Spleen (tissue), 11 donors: ENCODE measurements around the gene ADCY4. TPM values are rescaled to one million over a fixed set of nuclear protein-coding genes. Genes with fewer than 3 reads are reported as not detected.

Experiments used
- DNase-seq: peaks from one replicate; pipeline ENCODE4 v3.0.0-alpha.2; 2020
- H3K27ac ChIP-seq, 8 donors: fragments of 200-600 bp; sonication (generic) in 7 of 8; 1 replicate in 4 of 8; 2 replicates in 4 of 8; pipeline versions ENCODE4 v1.5.0 to v1.8.0; 2016 to 2021; ENCODE audit warnings: inconsistent platforms in 4 of 8, mild to moderate bottlenecking in 4 of 8, moderate library complexity in 1 of 8
- H3K27me3 ChIP-seq, 7 donors: fragments of 200-600 bp; sonication (generic) in 6 of 7; replicated peaks in 1 of 7; 1 replicate in 4 of 7; 2 replicates in 3 of 7; pipeline versions ENCODE4 v1.5.0 to v1.8.0; 2016 to 2021; ENCODE audit warnings: inconsistent platforms in 3 of 7, mild to moderate bottlenecking in 1 of 7
- H3K36me3 ChIP-seq, 6 donors: fragments of 200-600 bp; sonication (generic) in 5 of 6; 1 replicate in 4 of 6; 2 replicates in 2 of 6; pipeline versions ENCODE4 v1.5.0 to v1.8.0; 2016 to 2021; ENCODE audit warnings: inconsistent platforms in 2 of 6
- H3K4me1 ChIP-seq, 6 donors: fragments of 200-600 bp; sonication (generic) in 5 of 6; 1 replicate in 3 of 6; 2 replicates in 3 of 6; pipeline versions ENCODE4 v1.5.0 to v1.8.0; 2016 to 2021; ENCODE audit warnings: inconsistent platforms in 3 of 6
- H3K4me3 ChIP-seq, 8 donors: fragments of 200-600 bp; sonication (generic) in 7 of 8; 1 replicate in 4 of 8; 2 replicates in 4 of 8; pipeline versions ENCODE4 v1.5.0 to v1.8.0; 2016 to 2021; ENCODE audit warnings: inconsistent platforms in 4 of 8, mild to moderate bottlenecking in 4 of 8, moderate library complexity in 2 of 8
- H3K9me3 ChIP-seq, 8 donors: fragments of 200-600 bp; sonication (generic) in 7 of 8; 1 replicate in 4 of 8; 2 replicates in 4 of 8; pipeline versions ENCODE4 v1.5.0 to v1.8.0; 2016 to 2021; ENCODE audit warnings: inconsistent platforms in 4 of 8
- CTCF ChIP-seq, 11 experiments: fragments of 200-600 bp in 7 of 11; fragments of 450-650 bp in 4 of 11; sonication (generic) in 4 of 11; IDR thresholded peaks in 8 of 11; conservative IDR thresholded peaks in 3 of 11; 1 replicate in 7 of 11; 2 replicates in 4 of 11; pipeline versions ENCODE4 v1.4.0 to v1.8.0; 2016 to 2021; ENCODE audit warnings: antibody characterized with exemption in 11 of 11, inconsistent platforms in 4 of 11, mild to moderate bottlenecking in 1 of 11
- POLR2A ChIP-seq, 3 donors: fragments of 450-650 bp; IDR thresholded peaks; one replicate each; pipeline ENCODE4 v1.5.1; 2017; ENCODE audit warnings: antibody characterized with exemption in 3 of 3, mild to moderate bottlenecking in 1 of 3
- POLR2AphosphoS5 ChIP-seq, 3 donors: sonication (generic); formaldehyde crosslinking; IDR thresholded peaks; one replicate each; pipeline ENCODE4 v1.5.1; 2017; ENCODE audit warnings: antibody characterized with exemption in 3 of 3
- WGBS, 5 donors: extraction: QIAGEN DNeasy Blood & Tissue Kit in 3 of 5; methylation state at CpG; one replicate each; pipeline versions ENCODE4 v1.1.5 to v1.1.7; 2013 to 2018; 5-methylcytosine and 5-hydroxymethylcytosine counted together
- intact Hi-C: fragments of 100-400 bp; cut with DNase I; formaldehyde crosslinking; loops from one replicate; pipeline ENCODE4 v1.15.0; 2023; ENCODE audit warnings: low total_unique reads
- polyA plus RNA-seq, 3 donors: library from polyadenylated mRNA; stranded (reverse); fragments of 200-250 nt; gene quantifications; one replicate each; pipeline ENCODE4 v1.2.1, GENCODE V29; 2013
- total RNA-seq, 7 donors: library from RNA; depleted of rRNA in 3 of 7; stranded (reverse); fragments of >200 nt in 3 of 7; fragmentation: NEBNext Ultra II Directional in 4 of 7; extraction: Animal tissue kit (Norgen Biotek cat#: 25700) in 4 of 7; gene quantifications; one replicate each; pipeline versions ENCODE4 v1.1.0 to v1.2.1, GENCODE V29; 2016 to 2021
- donor health status: healthy with polysubstance abuse.
- donor health status: DM: no; HTN: no; CAD: no; lungs with moderate emphysema.
- donor health status: DM: no; HTN: no; CAD: no.
- donor health status: Bipolar disorder and iron deficiency.
- donor health status: healthy.
- donor health status: DM: no; HTN: no; CAD: no.
- donor health status: DM: yes; HTN: yes; CAD: no.

ADCY4 gene
- total and polyA plus RNA-seq, 10 donors, result 13.0 to 114 (median 56.7) TPM

GRCh38 chr14:24369463-24369862, 34.6 kb upstream of the ADCY4 start:
- Histone ChIP-seq H3K4me3 (peak overlapping the region in 1 of 8 donors; percentile 73), H3K36me3 (peaks cover 0 to 7% (median 0%) of the 10 kb centered on the region in 6 donors)

GRCh38 chr14:24368562-24369252, 33.8 kb upstream of the ADCY4 start:
- Histone ChIP-seq H3K4me3 (peak overlapping the region; percentile 17 to 73 (median 38)), H3K27ac (peak overlapping the region in 7 of 8 donors; percentile 58 to 85 (median 79)), H3K27me3 (peaks cover 0 to 58% (median 11%) of the 10 kb centered on the region in 7 donors), H3K36me3 (peaks cover 0 to 7% (median 0%) of the 10 kb centered on the region in 6 donors), H3K4me1 (peaks cover 16 to 60% (median 43%) of the 10 kb centered on the region in 6 donors), H3K9me3 (no peaks in the 10 kb centered on the region)
- DNase-seq, result peak; percentile 76
- intact Hi-C loops, result loop anchor here (10.0 kb wide), 1 partner anchor 46 kb away; no protein-coding TSS in a partner anchor
- no peak for TF ChIP-seq POLR2A (IDR thresholded peaks at IDR 0.05)
- no peak for TF ChIP-seq CTCF (IDR thresholded peaks at IDR 0.05 in 8 of 11, conservative IDR thresholded peaks at IDR 0.05 in 3 of 11)
- peak in 2 of 3 donors; percentile 15 to 24 for TF ChIP-seq POLR2AphosphoS5 (IDR thresholded peaks at IDR 0.05)
- 3 to 6% (median 4%) methylated on average over 11 to 52 of the region's 52 CpGs for WGBS, 5 donors

More at GRCh38 chr14:24369463-24369862, 34.6 kb upstream of the ADCY4 start:
- no peak for DNase-seq
- intact Hi-C loops, result loop anchor here (10.0 kb wide), 1 partner anchor 45 kb away; no protein-coding TSS in a partner anchor
- WGBS, 5 donors, result 89 to 97% (median 94%) methylated on average over 18 to 20 of the region's 20 CpGs
- H3K9me3 ChIP-seq, result no peaks in the 10 kb centered on the region
- TF ChIP-seq POLR2AphosphoS5 (IDR thresholded peaks at IDR 0.05) (no peak), CTCF (IDR thresholded peaks at IDR 0.05 in 8 of 11, conservative IDR thresholded peaks at IDR 0.05 in 3 of 11) (no peak), POLR2A (IDR thresholded peaks at IDR 0.05) (no peak)
- H3K27me3 ChIP-seq, result peaks cover 0 to 55% (median 11%) of the 10 kb centered on the region in 7 donors
- peaks cover 16 to 60% (median 43%) of the 10 kb centered on the region in 6 donors for H3K4me1 ChIP-seq
- H3K27ac ChIP-seq, result peak overlapping the region in 4 of 8 donors; percentile 69 to 82 (median 80)

- no peak for DNase-seq
- peak overlapping the region in 7 of 8 donors; percentile 58 to 85 (median 79) for H3K27ac ChIP-seq
- H3K4me1 ChIP-seq, result peaks cover 16 to 60% (median 43%) of the 10 kb centered on the region in 6 donors
- H3K9me3 ChIP-seq, result no peaks in the 10 kb centered on the region
- no peak for TF ChIP-seq POLR2AphosphoS5 (IDR thresholded peaks at IDR 0.05)
- no peak for TF ChIP-seq POLR2A (IDR thresholded peaks at IDR 0.05)
- no peak for TF ChIP-seq CTCF (IDR thresholded peaks at IDR 0.05 in 8 of 11, conservative IDR thresholded peaks at IDR 0.05 in 3 of 11)
- H3K27me3 ChIP-seq, result peaks cover 0 to 63% (median 11%) of the 10 kb centered on the region in 7 donors
- peaks cover 0 to 2% (median 0%) of the 10 kb centered on the region in 6 donors for H3K36me3 ChIP-seq
- peak overlapping the region; percentile 7 to 73 (median 38) for H3K4me3 ChIP-seq
- intact Hi-C loops, result loop anchor here (10.0 kb wide), 1 partner anchor 47 kb away; no protein-coding TSS in a partner anchor
- WGBS, 5 donors, result 1 to 2% (median 1%) methylated on average over 13 to 15 of the region's 15 CpGs
Measured at GRCh38 chr14:24368212-24368561, 33.3 kb upstream of the ADCY4 start.
